Epithelial cell of esophagus (primary cell): ENCODE measurements around the gene LIMCH1.

Source experiments
- DNase-seq: peaks from one replicate; pipeline ENCODE4 v3.0.0; 2010; ENCODE audit warnings: low read depth
- H3K4me3 ChIP-seq: 2 replicates; pipeline ENCODE4 v1.5.1; 2011; ENCODE audit warnings: mild to moderate bottlenecking, low read length, control low read depth
- TF ChIP-seq, protein P1 (sequence below): IDR thresholded peaks from 2 replicates; pipeline ENCODE4 v1.5.1; 2011; ENCODE audit warnings: low read depth, mild to moderate bottlenecking, low read length, control low read depth, inconsistent platforms; ENCODE audit not compliant: insufficient read depth; ENCODE audit errors: missing control alignments

Gene LIMCH1

DNA sequence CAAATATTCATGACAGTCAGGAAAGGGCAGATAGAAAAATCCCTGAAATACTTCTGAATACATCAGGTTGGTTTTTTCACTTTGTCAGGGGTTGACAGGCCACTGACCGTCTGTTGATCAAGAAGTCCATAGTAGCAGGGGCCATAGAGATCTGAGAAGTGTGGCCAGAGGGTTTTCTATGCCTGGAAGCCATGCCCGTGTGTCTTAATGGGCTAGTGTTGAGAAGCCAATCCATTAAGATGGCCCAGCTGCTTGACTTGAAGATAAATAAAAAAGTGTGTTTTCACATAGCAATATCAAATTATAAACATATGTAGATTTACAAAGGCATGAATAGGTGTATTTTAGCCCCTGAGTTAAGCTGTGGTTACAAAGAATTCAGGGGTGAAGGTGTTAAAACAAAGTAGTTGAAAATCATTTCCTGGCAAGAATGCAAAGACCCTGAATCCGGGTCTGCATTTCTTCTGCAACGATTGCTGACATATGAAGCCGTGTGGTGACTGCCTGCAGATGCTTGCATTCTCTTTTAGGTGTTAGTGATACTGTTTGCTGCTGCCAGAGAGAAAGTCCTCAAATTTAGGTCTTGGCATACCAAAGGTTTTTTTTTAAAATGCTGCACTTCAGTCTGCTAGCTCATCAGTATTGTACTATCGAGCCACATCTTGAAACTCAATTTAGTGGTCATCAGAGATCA lies 9.3 kb upstream of the LIMCH1 start:
- DNase-seq: no peak
- TF ChIP-seq, protein P1, sequence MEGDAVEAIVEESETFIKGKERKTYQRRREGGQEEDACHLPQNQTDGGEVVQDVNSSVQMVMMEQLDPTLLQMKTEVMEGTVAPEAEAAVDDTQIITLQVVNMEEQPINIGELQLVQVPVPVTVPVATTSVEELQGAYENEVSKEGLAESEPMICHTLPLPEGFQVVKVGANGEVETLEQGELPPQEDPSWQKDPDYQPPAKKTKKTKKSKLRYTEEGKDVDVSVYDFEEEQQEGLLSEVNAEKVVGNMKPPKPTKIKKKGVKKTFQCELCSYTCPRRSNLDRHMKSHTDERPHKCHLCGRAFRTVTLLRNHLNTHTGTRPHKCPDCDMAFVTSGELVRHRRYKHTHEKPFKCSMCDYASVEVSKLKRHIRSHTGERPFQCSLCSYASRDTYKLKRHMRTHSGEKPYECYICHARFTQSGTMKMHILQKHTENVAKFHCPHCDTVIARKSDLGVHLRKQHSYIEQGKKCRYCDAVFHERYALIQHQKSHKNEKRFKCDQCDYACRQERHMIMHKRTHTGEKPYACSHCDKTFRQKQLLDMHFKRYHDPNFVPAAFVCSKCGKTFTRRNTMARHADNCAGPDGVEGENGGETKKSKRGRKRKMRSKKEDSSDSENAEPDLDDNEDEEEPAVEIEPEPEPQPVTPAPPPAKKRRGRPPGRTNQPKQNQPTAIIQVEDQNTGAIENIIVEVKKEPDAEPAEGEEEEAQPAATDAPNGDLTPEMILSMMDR: no peak
- no peak overlapping the region for H3K4me3 ChIP-seq

DNA sequence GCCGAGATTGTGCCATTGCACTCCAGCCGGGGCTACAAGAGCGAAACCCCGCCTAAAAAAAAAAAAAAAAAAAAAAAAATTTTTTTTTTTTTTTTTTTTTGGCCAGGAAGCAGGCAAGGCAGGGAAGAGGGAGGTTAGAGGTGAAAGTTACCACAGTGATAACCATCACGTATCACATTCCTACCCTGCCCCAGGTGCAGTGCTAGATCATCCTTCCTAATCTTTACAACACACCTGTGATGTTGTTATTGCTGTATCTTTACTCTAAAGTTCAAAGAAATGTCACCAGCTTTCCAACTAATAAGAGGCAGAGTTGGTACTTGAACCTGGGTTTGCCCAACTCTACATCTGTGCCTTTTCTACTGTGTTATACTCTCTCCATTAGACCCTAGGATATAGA lies 7.2 kb upstream of the LIMCH1 start:
- DNase-seq: no peak
- TF ChIP-seq, protein P1: no peak

DNA sequence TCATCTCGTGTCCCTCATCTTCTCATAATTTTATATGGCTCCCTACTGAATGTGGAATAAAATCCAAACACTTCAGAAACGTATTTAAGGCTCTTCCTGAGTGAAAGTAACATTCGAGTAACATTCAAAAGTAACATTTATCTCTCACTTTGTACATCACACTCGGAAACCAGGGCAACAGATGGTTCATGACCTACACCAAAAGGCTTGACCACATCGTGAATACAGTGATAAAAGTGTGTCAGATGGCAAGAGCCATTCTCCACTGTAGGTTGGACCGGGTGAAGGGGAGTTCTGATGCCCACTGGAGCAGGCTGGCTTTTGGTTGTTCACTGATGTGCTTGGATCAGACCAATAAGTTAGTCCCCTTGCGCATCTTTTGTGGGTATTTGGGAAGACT lies 5.6 kb upstream of the LIMCH1 start:
- H3K4me3 ChIP-seq: no peak overlapping the region
- no peak for DNase-seq
- TF ChIP-seq, protein P1: no peak

More for the DNA sequence above, 7.2 kb upstream of the LIMCH1 start:
- no peak overlapping the region for H3K4me3 ChIP-seq

DNA sequence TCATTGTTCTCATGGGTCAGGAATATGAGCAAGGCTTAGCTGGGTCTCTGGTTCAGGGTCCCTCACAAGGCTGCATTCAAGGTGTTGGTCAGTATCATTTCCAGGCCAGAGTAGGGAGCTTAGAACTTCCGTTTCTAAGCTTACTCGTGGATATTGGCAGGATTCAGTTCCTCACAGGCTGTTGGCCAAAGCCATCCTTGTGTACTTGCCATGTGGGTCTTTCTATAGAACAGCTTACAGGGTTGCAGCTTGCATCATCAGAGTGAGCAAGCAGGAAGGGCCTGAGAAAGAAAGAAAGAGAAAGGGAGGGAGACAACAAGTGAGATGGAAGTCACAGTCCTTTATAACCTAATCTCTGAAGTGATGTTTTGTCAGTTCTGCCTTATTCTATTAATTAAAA lies 5.1 kb upstream of the LIMCH1 start:
- no peak for DNase-seq
- TF ChIP-seq, protein P1: no peak
- no peak overlapping the region for H3K4me3 ChIP-seq

DNA sequence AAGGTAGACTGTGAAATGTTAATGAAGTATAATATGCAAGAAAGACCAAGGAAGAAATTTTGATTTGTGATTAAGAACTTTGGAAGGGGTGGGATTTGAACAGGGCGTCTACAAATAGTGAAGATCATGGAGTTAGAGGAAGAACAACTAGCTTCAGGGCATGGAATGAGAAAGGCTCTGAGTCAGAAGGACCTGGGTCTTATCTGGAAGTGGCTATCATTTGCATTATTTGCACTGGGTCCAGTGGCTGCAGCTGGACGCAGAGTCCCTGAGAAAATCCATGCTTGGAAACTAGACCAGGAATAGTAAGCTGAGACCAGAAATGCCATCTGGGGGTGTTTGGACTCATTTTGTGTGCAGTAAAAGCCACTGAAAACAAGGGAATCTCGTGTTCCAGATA lies 4.3 kb upstream of the LIMCH1 start:
- DNase-seq: no peak
- no peak overlapping the region for H3K4me3 ChIP-seq
- TF ChIP-seq, protein P1: no peak

DNA sequence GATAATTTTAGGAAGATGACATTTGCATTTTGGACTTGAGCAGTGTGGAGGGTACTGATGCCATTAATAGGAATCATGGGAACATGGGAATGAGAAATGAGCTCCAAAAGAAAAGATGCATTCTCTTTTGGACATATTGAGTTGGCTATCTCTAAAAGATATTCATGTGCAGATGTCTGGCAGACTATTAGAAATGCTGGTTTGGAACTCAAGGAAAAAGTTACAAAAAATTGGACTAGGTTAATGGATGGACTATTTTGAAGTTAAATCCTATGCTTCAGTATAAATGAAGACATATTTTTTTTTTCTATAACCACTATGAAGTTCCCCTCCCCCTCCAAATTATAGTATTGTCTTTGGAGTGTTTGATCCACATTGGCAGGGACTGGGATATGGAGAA lies 3.6 kb upstream of the LIMCH1 start:
- TF ChIP-seq, protein P1: no peak
- H3K4me3 ChIP-seq: no peak overlapping the region
- no peak for DNase-seq

DNA sequence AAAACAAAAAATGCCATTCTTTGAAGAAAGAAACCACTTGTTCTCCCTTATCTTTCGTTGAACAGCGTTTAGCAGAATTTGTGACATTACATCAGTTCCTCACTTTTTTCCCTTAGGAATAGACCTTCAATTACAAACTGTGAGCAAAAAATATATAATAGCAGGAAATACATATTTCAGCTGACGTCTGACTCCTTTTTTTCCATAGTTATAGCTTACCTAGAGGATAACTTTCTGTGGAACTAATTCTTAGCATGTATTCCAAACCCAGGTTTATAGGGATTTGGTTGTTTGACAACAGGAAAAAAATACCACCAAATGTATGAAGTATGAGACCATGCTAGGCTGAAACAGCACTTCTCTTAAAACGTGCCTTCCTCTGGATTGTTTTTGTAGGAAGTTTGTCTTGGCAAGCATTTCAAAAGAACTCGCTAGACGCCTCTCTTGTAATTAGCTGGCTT lies 2.0 kb upstream of the LIMCH1 start:
- TF ChIP-seq, protein P1: no peak
- no peak for DNase-seq
- H3K4me3 ChIP-seq: no peak overlapping the region
